ENCODE data around the gene DIS3L2.
A peak's percentile ranks its signal among the peaks of the same experiment; 100 is the strongest.

Gene DIS3L2

GRCh38 chr2:232200195-232200594 is 238.7 kb downstream of the DIS3L2 start:
- no peak for DNase-seq

DNA sequence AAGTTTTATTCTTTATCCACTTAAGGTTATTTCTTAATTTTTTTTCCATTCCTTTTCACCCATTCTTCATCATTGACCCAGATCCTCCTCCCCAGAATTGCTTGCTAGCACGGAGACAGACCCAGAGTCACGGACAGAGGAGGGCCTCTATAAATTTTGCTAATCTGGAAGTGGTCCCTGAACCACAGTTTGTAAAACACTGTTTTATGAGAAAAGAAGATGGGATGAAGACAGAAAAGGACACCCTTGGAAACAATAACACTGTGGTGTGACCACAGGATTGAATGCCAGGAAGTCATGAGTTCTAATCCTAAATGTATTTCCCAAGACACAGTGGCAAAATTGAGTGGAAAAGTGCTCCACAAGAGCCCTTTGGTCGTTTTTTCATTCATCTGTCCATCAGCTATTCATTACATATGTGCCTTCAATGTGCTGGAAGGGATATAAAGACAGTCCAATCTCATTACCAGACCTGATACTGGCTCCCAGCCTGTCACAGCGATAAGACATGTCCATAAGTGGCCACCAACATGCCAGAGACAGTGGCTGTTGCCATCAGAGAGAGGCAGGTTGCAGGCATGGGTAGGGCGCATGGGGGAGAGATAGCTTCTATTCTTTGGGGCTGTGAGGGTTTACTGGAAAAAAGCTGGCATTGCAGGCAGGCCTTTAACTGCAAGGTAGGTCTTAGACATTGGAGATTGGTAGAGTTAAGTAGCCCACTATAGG is 241.8 kb downstream of the DIS3L2 start:
- DNase-seq, result no peak

- DNase-seq, result no peak
Measured at GRCh38 chr2:232203936-232204335, 242.4 kb downstream of the DIS3L2 start.

GRCh38 chr2:232204457-232204931 is 243.0 kb downstream of the DIS3L2 start:
- no peak for DNase-seq

DNA sequence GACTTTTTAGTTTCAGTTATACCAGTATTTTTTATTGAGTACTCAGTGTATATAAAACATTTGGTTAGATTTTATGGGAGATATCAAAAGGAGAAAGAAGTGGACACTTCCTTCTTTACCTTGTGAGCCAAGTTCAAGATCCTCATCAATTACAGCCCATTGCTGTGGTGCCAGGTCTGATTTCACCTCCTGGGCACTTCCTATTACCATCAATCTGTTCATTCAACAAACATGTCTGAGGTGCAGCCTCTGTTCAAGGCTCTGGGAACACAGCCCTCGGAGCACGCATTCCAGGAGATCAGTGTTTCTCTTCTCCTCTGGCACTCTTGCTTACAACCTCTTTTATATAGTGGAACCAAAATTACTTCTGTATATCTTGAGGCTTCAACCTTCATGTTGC is 245.7 kb downstream of the DIS3L2 start:
- DNase-seq, result no peak

DNA sequence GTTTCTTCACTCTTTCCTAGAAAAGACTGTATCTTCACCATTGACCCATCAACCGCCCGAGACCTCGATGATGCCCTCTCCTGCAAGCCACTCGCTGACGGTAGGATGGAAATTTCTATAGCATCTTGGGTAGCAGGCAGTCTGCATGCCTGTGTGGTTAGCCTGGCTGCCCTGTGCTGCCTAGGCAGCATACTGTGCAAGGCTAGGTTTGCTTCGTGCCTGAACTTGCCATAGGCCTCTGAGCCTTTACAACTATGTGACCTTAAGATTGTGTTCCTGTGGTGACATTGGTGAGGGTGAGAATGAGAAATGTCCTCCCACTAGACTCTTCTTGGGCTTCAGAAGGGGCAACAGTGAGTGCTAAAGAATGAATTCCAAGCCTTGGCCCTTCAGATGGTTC is 248.8 kb downstream of the DIS3L2 start:
- DNase-seq, result no peak

- no peak for DNase-seq
Measured at GRCh38 chr2:232211743-232212686, 250.5 kb downstream of the DIS3L2 start.

GRCh38 chr2:232213176-232213575 is 251.7 kb downstream of the DIS3L2 start:
- DNase-seq, result no peak

DNA sequence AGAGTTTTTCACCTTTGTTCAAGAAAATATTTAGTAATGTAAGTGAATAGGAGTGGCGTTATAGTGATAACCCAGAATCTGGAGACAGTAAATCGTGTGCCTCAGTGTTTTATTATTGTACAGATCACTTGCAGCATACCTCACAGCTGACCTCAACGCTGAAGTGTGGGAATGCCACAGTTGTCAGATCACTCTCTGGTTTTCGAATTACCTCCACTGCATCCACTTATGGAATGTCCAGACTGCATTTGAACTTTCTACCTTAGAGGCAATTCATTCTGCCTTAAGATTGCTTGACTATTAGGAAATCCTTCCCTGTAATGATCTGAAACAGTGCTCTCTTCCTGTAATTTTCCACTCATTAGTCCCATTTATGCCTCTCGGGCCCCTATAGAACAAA is 252.5 kb downstream of the DIS3L2 start:
- no peak for DNase-seq

GRCh38 chr2:232216028-232216427 is 254.5 kb downstream of the DIS3L2 start:
- DNase-seq, result no peak

- no peak for DNase-seq
Measured at GRCh38 chr2:232218778-232219495, 257.4 kb downstream of the DIS3L2 start.

- DNase-seq, result no peak
Measured at GRCh38 chr2:232219496-232219870, 258.0 kb downstream of the DIS3L2 start.

GRCh38 chr2:232219932-232220331 is 258.4 kb downstream of the DIS3L2 start:
- no peak for DNase-seq

- no peak for DNase-seq
Measured at GRCh38 chr2:232225429-232225828, 263.9 kb downstream of the DIS3L2 start.

DNA sequence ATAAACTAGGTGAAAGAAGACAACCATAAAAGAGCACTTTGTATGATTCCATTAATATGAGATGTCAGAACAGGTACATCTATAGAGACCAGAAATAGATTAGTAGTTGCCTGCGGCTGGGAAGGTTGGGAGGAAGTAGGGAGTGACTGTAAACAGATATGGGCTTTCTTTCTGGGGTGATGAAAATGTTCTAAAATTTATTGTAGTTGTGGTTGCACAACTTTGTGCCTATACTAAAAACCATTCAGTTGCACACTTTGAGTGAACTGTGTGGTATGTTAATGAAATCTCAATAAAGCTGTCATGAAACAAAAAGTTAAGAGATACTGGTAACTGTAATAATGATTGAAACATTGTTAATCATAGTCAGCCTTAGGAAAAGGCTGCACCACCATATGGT is 264.4 kb downstream of the DIS3L2 start:
- no peak for DNase-seq

- DNase-seq, result no peak
Measured at GRCh38 chr2:232228332-232228731, 266.8 kb downstream of the DIS3L2 start.

- DNase-seq, result no peak
Measured at GRCh38 chr2:232228971-232229894, 267.7 kb downstream of the DIS3L2 start.

GRCh38 chr2:232229911-232230310 is 268.4 kb downstream of the DIS3L2 start:
- no peak for DNase-seq

- DNase-seq, result peak; percentile 63
Measured at GRCh38 chr2:232230560-232230959, 269.0 kb downstream of the DIS3L2 start.

- DNase-seq, result no peak
Measured at GRCh38 chr2:232231554-232231953, 270.0 kb downstream of the DIS3L2 start.

GRCh38 chr2:232232915-232233314 is 271.4 kb downstream of the DIS3L2 start:
- no peak for DNase-seq

Data from stimulated activated CD8-positive, alpha-beta memory T cell treated with anti-CD3 and anti-CD28 coated beads, Interleukin-4, amount 100 ng/mL, for 48 hours (primary cell).